ENCODE data around the gene PEX11B.
A peak's percentile ranks its signal among the peaks of the same experiment; 100 is the strongest.

The PEX11B gene

DNA sequence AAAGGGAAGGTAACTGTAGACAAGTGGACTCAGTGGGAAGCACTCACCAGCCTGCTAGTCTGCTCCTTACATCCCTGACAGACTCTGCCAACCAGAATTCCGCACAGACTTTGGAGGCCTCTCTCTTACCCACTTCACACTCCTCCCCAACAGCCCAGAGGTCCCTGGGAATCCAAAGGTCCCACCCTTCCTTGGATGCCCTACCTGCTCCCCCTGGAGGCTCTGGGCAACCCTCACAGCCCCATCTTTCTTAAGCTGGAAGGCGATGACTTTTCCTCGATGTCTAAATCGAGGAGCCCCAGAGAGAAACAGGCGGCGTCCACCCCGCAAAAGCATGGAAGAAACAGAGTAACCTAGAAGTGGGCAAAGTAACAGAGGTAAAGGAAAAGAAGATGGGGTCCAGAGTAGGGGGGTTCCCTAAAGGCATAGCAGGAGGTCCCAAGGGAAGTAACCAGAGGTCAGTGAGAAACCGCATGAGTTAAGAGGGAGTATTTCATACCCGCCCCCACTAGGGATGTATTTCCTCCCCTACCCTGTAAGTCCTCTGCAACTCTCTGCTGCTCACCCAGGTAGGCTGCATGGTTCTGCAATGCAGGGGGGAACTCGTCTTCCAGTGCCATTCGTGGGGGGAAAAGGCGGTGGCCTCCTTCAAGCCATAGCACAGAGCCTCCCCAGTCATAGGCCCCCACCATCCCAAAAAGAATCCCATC lies 17.1 kb downstream of the PEX11B start:
- DNase-seq = no peak

DNA sequence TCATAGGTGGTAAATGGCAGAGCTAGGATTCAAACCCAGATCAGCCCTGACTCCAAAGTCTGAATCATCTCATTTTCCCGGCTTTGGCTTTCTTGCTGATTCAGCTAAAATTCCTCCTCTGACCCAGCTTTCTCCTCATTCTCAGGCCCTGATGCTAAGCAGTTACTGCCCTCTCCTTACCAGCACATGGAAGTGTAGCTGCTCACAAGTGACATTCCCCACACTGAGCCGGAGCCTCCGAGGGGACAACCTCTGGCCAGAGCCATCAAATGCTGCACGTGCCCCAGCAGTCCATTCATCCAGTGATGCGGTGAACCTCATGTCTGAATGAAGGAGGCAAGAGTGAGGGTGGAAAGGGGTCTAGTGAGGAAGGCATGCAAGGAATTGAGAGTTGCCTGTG lies 19.8 kb downstream of the PEX11B start:
- DNase-seq = no peak

DNA sequence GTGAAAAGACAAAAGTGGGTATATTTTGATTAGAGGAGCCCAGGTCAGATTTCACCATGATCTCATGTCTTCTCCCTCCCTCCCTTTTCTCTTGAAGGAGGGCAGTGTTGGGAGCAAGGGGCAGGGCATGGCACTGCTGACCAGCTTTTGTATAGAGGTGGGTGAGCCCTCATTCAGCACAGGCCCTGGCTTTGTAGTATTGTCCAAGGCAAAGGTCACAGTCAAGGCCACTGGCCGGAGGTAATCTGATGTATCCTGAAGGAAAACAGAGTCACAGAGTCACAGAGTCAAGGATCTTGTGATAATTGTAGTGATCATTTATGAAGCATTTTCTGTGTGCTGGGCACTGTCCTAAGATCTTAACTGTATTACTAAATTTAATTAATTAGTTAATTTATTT lies 20.5 kb downstream of the PEX11B start:
- no peak for DNase-seq

DNA sequence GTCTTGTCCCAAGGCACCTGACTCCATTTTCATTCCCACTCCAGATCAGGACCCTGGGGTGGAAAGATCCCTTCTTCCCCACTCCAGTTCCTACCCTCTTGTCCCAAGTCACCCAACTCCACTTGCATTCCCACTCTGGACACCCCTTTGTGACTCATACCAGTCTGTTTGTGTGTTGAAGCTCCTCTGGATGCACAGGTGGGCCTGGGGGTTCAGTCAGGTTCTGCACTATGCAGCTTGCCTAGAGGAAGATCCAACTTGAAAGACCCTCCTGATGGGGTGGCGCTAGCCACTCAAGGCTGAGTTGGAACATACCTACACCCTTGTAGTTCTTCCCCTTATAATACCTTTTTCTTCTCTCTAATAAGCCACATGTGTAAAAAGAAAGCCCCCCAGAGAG lies 23.0 kb downstream of the PEX11B start:
- no peak for DNase-seq

DNA sequence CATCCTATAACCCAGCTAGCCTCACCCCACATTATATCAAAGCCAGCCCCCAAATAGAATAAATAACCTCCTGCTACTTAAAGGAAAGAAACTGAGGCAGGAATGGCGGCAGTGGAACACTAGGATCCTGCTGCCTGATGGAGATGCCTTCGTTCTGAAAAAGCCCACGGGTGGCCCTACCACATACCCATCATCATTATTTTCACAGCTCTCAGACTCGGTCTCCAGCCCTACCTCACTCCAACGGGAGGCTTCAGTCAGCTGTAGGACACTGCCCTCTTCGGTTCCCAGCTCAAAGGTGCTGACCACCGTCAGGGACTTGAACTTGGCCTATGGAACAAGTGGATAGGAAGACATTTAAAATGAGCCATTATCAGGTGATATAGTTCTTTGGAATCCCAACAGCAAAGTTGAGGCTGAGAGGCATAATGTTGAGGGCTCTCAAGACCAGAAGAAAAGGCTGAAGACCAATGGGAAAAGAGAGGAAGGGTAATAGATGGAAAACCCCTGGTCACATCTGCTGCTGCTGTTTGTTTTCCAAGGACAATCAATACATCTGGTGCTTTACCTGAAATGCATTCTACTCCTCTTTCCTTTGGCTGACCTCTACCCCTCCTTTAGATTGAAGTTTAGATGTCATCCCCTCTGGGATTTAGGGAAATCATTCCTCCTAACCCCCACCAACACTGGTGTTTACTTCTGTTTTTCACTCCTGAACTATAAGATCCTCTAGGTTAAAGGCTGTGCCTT lies 25.0 kb downstream of the PEX11B start:
- no peak for DNase-seq

DNA sequence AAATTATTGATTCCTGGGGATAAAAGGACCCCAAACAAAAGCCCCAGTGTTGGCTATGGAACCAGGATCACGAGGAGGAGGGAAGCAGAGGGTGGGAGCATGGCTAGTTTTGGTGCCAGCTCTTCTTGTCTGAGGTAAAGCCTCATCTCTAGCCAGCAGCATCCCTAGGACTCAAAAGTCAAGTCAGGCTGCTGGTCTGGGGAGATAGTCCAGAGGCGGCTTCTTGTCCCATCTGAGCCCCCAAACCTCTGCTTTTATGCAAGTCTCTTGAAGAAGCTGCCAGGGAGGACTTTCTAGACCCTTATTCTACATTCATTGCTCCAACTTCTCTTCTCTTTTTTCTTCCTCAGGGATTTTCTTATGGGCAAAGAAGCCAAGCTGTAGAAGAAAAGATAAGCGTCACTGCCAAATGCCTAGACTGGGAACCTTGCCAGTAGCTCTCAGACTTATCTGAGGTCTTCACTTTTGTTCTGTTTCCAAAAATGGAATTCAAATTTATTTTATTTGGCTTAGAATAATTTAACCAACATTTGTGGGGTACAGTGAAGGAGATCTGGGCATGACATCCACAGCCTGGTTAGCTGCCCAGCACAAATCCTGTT lies 25.9 kb downstream of the PEX11B start:
- DNase-seq = no peak

DNA sequence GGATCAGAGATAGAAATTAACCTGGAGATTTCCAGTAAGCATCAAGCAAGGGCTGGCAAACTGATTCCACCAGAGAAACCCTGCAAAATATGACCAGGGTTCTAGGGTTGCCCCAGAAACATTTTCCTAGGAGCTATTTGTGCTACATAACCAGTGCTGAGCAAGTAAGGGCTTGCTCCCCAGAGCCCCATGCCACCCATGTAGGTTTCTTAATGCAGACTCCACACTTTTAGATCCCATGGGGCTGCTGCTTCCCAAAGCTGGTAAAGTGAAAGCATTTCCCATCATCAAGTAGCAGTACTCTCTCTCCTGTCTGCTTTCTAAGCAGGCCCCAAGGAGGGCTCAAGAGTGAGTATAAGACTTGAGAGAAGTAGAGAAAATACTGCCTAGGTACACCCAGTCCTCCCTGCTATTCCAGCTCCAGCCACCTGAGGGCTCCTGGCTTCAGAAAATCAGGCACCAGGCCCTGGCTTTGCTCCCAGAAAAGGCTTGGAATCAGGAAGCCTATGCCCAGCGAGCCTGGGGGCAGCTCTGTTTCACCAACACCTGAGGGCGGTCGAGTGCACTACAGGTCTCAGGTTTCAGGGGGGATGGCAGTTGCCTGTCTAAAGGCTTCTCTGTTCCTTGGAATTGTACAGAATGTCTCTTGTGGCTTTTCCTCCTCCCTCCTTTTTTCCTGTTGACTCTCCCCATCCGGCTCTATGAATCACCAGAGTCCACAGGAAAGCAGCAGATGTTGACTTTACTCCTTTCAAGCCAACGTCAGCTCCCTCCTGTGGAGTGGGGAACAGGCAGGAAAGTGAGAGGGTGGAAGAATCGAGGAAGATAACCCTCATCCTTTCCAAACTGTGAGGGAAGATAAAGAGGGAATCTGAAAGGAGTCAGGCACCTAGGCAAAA lies 26.7 kb downstream of the PEX11B start:
- peak; percentile 63 for DNase-seq

DNA sequence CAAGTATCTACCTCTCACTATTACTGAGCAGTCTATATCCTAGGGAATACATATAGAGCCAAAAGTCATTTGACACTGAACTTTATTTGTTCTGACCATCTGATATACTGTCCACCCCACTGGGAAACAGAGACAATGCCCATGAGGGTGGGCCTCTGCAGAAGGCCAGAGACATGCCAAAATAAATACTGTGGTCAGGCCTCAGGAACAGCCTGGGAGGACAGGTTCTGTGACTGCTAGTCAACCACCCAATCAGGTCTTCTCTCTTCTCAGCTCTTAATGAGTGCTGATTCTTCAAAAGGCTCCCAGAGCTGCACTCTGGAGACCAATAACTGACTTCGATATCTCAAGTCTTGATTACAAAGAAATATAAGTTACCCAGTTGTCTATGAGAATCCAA lies 27.4 kb downstream of the PEX11B start:
- no peak for DNase-seq

DNA sequence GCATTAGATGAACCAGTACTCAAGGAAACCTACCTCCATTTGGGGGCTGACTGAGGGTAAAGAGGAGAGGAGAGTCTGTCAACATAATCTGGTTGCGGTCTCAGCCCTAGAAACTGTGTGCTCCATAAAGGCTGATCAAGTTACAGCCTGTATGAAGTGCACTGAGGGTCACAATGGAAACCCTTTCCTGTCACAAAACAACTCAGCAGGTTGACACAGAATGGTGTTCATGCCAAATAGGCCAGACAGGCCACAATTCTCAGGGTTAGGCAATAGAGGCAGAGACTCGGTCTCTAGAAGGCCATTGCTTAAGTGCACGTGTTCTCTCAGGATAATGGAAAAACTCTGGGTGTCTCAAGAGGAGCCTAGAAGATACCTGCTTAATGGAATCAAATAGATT lies 28.8 kb downstream of the PEX11B start:
- DNase-seq = no peak

DNA sequence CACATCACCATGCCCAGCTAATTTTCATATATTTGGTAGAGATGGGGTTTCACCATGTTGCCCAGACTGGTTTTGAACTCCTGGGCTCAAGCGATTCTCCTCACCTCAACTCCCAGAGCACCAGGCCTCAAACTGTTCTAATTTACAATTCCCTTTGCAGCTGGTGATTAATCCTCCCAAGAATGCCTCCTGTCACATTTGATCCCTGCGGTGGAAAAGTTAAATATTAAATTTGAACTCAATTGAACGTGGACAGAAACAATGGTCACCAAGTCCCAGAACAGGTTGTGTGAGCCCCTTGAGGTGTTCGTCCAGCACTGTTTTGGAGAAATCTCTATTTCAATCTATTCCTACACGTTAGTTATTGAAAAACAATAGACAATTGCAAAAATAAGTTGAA lies 30.9 kb downstream of the PEX11B start:
- no peak for DNase-seq

DNA sequence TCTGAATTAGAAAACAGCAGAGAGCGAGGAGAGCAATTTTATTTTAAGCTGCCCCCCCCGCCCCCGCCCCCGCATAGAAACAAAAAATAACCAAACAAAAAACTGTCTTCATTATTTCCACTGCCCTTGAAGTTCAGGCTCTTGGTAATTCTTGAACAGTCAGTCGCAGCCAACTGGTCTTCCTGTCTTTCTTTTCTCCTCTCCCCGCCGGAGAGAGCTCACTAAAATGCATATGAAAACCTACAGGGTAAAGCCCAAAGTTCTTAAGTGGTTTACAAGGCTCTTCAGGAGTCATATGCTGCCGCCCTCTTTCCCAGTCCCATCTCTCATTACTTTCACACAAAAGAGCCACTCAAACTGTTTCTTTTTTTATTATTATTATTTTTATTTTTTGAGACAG lies 31.7 kb downstream of the PEX11B start:
- DNase-seq = no peak

DNA sequence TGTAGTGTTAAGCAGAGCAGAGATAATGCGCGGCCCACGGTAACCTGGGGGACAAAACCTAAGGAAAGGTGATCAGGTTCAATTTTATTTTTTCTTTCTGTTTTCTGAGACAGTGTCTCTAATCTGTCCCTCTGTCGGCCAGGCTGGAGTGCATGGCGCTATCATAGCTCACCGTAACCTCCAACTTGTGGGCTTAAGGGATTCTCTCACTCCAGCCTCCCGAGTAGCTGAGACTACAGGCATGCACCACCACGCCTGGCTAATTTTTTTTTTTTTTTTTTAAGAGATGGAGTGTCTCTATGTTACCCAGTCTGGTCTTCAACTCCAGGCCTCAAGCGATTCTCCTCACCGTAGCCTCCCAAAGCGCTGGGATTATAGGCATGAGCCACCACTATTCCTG lies 32.1 kb downstream of the PEX11B start:
- no peak for DNase-seq

DNA sequence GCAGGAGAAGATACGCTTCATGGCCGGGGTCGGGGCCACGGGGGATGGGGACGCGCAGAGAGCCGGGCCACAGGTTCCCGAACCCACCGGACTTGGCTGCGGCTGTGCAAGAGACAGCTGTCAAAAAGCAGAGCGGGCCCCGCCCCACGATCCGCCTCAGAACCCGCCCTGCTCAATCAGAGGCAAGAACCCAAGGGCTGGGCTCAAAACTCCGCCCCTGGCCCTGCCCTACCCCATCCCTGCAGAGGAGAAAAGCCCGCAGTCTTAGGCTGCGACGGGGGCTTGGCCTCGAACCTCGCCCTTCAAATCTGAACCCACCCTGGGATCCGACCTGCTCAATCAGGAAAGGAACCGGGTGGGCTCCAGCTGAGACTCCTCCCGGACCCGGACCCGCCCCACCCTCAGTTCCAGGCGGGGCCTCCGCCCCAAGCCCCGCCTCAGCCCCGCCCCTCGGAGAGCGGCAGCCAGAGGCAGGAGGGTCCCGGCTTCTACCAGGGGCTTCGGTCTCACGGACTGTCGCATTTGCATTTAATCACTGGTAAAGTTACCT lies 32.7 kb downstream of the PEX11B start, which contains the start of gene ANKRD35:
Gene ANKRD35, minus strand, starts transcription at position 129 of the 550 bp plus-strand sequence. Its CDS starts 108 bp downstream, at position 21.
- peak; percentile 93 for DNase-seq

DNA sequence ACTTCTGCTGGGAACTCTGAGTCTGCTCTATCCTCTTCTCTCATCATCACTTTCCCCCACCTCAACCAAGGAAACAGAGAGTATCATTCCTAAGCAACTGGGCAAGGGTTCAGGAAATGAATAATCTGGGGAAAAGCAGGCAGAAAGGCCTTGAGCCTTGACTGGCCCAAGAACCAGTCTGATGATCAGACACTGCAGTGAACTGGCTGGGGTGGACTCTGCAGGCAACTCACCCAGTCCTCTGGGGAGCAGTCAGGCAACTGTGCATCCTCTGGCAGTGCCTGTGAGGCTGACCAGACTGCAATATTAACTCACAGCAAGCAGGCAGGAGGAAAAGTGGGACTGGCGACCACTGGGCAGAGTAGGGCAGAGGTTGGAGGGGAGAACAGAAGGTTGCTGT lies 33.8 kb downstream of the PEX11B start:
- DNase-seq = no peak

DNA sequence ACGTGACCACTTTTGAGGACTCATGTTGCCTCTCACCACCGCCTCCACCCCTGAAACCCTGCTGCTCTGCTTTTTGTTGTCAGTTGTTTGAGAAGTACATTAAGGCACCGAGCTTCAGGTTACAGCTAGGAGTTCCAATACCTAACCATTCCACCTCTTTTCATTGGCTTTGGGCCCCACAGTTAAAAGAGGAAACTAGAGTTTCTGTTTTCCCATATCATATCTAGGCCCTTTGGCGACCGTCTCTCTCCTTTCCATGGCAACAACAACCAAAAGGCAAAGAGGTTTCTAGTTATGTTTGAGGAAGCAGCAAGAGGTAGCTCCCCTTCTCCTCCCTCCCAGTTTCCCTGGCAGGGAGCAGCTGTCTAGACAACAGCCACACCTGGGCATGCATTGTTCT lies 38.7 kb downstream of the PEX11B start:
- DNase-seq = no peak

DNA sequence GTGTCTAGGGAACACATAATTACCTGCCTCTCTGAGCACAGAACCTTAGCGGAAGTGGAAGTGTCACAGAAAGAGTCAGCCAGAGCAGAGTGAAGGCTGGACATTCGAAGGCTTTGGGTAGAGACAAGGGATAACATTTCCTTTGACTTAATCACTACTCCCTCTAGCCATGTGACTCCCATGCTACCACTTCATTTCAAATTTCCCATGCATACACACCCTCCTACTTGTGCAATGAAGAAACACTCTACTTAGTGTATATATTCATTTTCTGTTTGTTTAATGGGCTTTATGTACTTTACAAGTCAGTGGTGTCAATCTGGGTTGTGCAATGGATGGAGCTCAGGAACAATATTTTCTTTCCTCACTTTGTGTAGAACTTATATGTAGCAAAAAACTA lies 39.8 kb downstream of the PEX11B start:
- DNase-seq = no peak

DNA sequence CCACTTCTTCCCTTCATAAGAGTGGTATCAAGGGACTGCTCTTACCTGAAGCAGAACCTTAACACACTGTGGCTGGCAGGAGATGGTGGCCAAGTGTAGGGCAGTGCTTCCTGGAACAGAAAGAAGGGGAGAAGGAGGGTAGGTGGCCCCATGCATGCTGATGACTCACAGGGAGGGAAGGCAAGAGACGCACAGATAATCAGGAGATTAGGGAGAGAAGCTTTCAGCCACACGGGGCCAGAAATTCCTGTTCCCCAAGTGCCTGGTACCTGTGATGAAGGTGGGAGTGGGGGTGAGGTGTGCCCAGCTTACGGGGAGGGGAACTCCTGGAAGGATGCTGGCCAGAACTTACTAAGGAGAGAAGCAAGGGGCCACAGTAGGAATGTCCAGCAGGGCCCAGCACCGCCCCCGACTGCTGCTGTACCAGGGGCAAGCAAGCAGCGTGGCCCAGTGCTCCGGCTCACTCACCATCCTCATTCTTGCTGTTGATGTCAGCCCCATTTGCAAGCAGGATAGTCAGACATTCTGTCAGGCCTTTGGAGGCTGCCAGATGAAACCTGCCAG lies 40.5 kb downstream of the PEX11B start:
- DNase-seq = no peak

DNA sequence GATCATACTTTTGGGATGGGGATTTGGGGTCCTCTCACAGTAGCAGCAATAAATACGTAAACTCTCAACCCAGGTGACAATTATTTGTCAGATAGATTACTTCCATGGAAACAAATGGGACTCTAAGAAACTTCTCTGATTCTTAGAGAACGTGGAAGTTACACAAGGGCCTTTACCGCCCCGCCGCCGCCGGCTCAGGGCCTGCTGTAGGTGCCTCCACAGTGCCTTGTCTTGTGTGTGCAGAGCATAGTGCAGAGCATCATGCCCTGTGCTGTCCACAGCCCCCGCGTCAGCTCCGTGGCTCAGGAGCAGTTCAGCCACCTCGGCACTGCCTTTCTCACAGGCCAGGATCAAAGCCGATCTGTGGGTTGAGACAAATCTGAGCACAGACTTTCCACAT lies 43.9 kb downstream of the PEX11B start:
- no peak for DNase-seq

DNA sequence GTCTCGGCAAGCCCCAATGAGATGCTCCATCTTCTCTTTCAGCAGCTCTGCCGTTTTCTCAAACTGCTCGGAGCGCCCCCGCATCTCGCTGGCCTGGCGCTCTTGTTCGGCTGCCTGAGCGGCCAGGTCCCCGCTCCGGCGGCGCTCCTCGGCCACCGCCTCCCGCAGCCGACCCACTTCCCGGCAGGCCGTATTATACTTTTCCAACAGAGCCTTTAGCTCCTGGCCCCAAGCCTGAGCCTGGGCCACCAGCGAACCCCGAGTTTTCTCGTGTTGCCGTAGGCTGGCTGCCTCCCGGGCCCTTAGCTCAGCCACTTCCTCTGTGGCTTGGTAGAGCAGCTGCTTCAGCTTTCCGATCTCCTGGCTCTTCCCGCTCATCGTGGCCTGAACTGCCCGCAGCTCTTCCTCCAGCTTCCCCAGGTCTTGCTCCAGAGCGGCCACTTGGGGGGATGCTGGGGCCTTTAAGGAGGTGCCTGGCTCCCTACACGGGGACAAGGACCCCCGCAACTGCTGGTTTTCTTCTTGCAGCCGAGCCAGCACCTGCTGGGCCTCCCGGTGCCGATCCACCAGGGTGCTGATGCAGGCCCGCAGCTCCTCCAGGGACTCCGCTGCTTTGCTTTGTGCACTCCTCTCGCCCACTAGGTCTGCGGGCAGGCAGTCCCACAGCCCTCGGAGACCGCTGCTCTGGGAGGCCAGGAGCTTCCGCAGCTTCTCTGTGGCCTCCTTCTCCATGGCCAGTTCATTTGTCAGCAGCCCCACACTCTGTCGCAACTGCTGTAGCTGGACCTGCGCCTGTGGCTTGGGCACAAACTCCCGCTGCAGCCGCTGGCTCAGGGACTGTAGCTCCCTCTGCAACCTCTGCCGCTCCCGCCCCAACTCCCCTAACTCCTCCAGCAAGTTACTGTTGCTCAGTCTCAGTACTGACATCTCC lies 46.3 kb downstream of the PEX11B start:
- peak; percentile 58 for DNase-seq

DNA sequence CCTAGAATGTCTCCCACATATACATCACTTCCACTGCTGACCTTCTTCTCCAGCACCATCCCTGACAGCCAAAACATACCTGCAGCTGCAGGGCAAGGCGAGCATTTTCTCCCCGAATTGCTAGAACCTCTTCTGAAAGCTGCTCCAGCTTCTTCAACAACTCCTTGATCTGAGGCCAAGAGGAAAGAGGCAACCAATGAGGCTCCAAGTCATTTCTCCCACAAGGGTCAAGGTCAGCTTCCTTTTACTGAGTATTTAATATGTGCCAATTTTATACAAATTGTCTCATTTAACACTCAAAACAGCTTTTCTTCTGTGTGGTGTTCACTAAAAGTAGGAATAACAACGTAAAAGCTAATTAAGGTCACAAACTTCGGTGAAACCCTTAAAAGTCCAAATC lies 50.3 kb downstream of the PEX11B start:
- no peak for DNase-seq
